Sigmoid colon (tissue), 7 donors: ENCODE data around the gene POU2AF2. TPM values are rescaled to one million over a fixed set of nuclear protein-coding genes. Genes with fewer than 3 reads are reported as not detected.

Source experiments
- DNase-seq: peaks from one replicate; pipeline ENCODE4 v3.0.0-alpha.2; 2019
- H3K27ac ChIP-seq, 4 donors: fragments of 200-600 bp; sonication (generic); one replicate each; pipeline ENCODE4 v1.5.1; 2016 to 2019; ENCODE audit warnings: mild to moderate bottlenecking in 1 of 4
- H3K27me3 ChIP-seq, 3 donors: fragments of 200-600 bp; sonication (generic); one replicate each; pipeline ENCODE4 v1.5.1; 2019; ENCODE audit warnings: mild to moderate bottlenecking in 1 of 3
- H3K36me3 ChIP-seq, 4 donors: fragments of 200-600 bp; sonication (generic); one replicate each; pipeline ENCODE4 v1.5.1; 2016 to 2019
- H3K4me1 ChIP-seq, 4 donors: fragments of 200-600 bp; sonication (generic); one replicate each; pipeline ENCODE4 v1.5.1; 2017 to 2019
- H3K4me3 ChIP-seq, 4 donors: fragments of 200-600 bp; sonication (generic); one replicate each; pipeline ENCODE4 v1.5.1; 2017 to 2019; ENCODE audit warnings: mild to moderate bottlenecking in 2 of 4, moderate library complexity in 1 of 4
- H3K9me3 ChIP-seq, 4 donors: fragments of 200-600 bp in 3 of 4; sonication (generic) in 3 of 4; one replicate each; pipeline versions ENCODE4 v1.5.1 to v1.6.1; 2013 to 2019
- CTCF ChIP-seq, 4 experiments: fragments of 450-650 bp in 3 of 4; fragments of 200-600 bp in 1 of 4; IDR thresholded peaks; one replicate each; pipeline ENCODE4 v1.5.1; 2016 to 2019; ENCODE audit warnings: antibody characterized with exemption in 4 of 4, mild to moderate bottlenecking in 3 of 4, moderate library complexity in 2 of 4
- EP300 ChIP-seq, 4 donors: sonication (generic); formaldehyde crosslinking; IDR thresholded peaks; one replicate each; pipeline ENCODE4 v1.6.1; 2017; ENCODE audit warnings: antibody characterized with exemption in 4 of 4
- POLR2A ChIP-seq, 2 donors: fragments of 450-650 bp; IDR thresholded peaks; one replicate each; pipeline ENCODE4 v1.6.1; 2016; ENCODE audit warnings: antibody characterized with exemption in 2 of 2, mild to moderate bottlenecking in 2 of 2, moderate library complexity in 2 of 2
- POLR2AphosphoS5 ChIP-seq, 4 donors: sonication (generic); formaldehyde crosslinking; IDR thresholded peaks; one replicate each; pipeline ENCODE4 v1.6.1; 2017; ENCODE audit warnings: antibody characterized with exemption in 4 of 4
- WGBS, 2 donors: extraction: QIAGEN DNeasy Blood & Tissue Kit; methylation state at CpG; one replicate each; pipeline ENCODE4 v1.1.7; 2013; 5-methylcytosine and 5-hydroxymethylcytosine counted together
- intact Hi-C: fragments of 100-400 bp; cut with DNase I; formaldehyde crosslinking; loops from one replicate; pipeline ENCODE4 v1.15.1; 2023
- polyA plus RNA-seq, 3 donors: library from polyadenylated mRNA; stranded (reverse); fragments of 200-250 nt; gene quantifications; one replicate each; pipeline ENCODE4 v1.2.3, GENCODE V29; 2013
- total RNA-seq, 4 donors: library from RNA; depleted of rRNA; stranded (reverse); fragments of >200 nt; gene quantifications; one replicate each; pipeline ENCODE4 v1.1.0, GENCODE V29; 2016
- donor health status: healthy with polysubstance abuse.
- donor health status: Bipolar disorder and iron deficiency.
- donor health status: healthy.

Gene POU2AF2
- total and polyA plus RNA-seq, 7 donors: 1.5 to 2.5 (median 2.4) TPM; not detected in 4

- H3K27ac ChIP-seq: peak overlapping the region in 3 of 4 donors; percentile 70 to 89 (median 75)
- DNase-seq: peak; percentile 81
- H3K9me3 ChIP-seq: no peaks in the 10 kb centered on the region
- H3K36me3 ChIP-seq: no peaks in the 10 kb centered on the region
- H3K4me1 ChIP-seq: peaks cover 0 to 71% (median 54%) of the 10 kb centered on the region in 4 donors
- intact Hi-C loops: loop anchor here (5.0 kb wide), 2 partner anchors 32 to 88 kb away; partner anchors contain the start of gene POU2AF3
- H3K4me3 ChIP-seq: no peak overlapping the region
- TF ChIP-seq POLR2AphosphoS5 (IDR thresholded peaks at IDR 0.05): peak in 2 of 4 donors; percentile 21 to 51
- TF ChIP-seq EP300 (IDR thresholded peaks at IDR 0.05): no peak
- H3K27me3 ChIP-seq: no peaks in the 10 kb centered on the region
- 84 to 91% methylated on average over 7 of the region's 7 CpGs for WGBS, 2 donors
Measured at GRCh38 chr11:111329306-111330204, 84.0 kb downstream of the POU2AF2 start.

GRCh38 chr11:111330234-111330893 lies 84.8 kb downstream of the POU2AF2 start:
- peak overlapping the region in 3 of 4 donors; percentile 70 to 89 (median 75) for H3K27ac ChIP-seq
- H3K4me1 ChIP-seq: peaks cover 0 to 68% (median 59%) of the 10 kb centered on the region in 4 donors
- H3K9me3 ChIP-seq: no peaks in the 10 kb centered on the region
- no peaks in the 10 kb centered on the region for H3K36me3 ChIP-seq
- no peak overlapping the region for H3K4me3 ChIP-seq
- no peak for DNase-seq
- TF ChIP-seq POLR2A (IDR thresholded peaks at IDR 0.05): no peak
- no peak for TF ChIP-seq EP300 (IDR thresholded peaks at IDR 0.05)
- TF ChIP-seq CTCF (IDR thresholded peaks at IDR 0.05): no peak
- TF ChIP-seq POLR2AphosphoS5 (IDR thresholded peaks at IDR 0.05): no peak
- no peaks in the 10 kb centered on the region for H3K27me3 ChIP-seq
- WGBS, 2 donors: 63 to 90% methylated on average over 2 of the region's 2 CpGs
- intact Hi-C loops: loop anchor here (5.0 kb wide), 2 partner anchors 33 to 87 kb away; partner anchors contain the start of gene POU2AF3

GRCh38 chr11:111331711-111332479 lies 86.4 kb downstream of the POU2AF2 start:
- Histone ChIP-seq H3K36me3 (no peaks in the 10 kb centered on the region), H3K9me3 (no peaks in the 10 kb centered on the region), H3K27ac (peak overlapping the region; percentile 70 to 89 (median 74)), H3K4me3 (no peak overlapping the region), H3K27me3 (no peaks in the 10 kb centered on the region), H3K4me1 (peaks cover 0 to 72% (median 59%) of the 10 kb centered on the region in 4 donors)
- TF ChIP-seq EP300 (IDR thresholded peaks at IDR 0.05) (no peak), POLR2AphosphoS5 (IDR thresholded peaks at IDR 0.05) (peak in 3 of 4 donors; percentile 41 to 52 (median 48)), CTCF (IDR thresholded peaks at IDR 0.05) (no peak), POLR2A (IDR thresholded peaks at IDR 0.05) (no peak)
- DNase-seq: peak; percentile 66
- intact Hi-C loops: loop anchor here (5.0 kb wide), 2 partner anchors 35 to 85 kb away; partner anchors contain the start of gene POU2AF3
- 77 to 87% methylated on average over 4 of the region's 4 CpGs for whole genome bisulfite sequencing, 2 donors

- peak overlapping the region in 1 of 4 donors; percentile 30 for H3K27ac ChIP-seq
Measured at GRCh38 chr11:111334532-111335502, 89.3 kb downstream of the POU2AF2 start.

More at GRCh38 chr11:111334532-111335502, 89.3 kb downstream of the POU2AF2 start:
- H3K9me3 ChIP-seq: no peaks in the 10 kb centered on the region
- no peak for DNase-seq
- no peak overlapping the region for H3K4me3 ChIP-seq
- no peaks in the 10 kb centered on the region for H3K36me3 ChIP-seq
- intact Hi-C loops: loop anchor here (5.0 kb wide), 2 partner anchors 38 to 82 kb away; partner anchors contain the start of gene POU2AF3
- H3K4me1 ChIP-seq: peaks cover 0 to 46% (median 35%) of the 10 kb centered on the region in 4 donors
- no peaks in the 10 kb centered on the region for H3K27me3 ChIP-seq
- TF ChIP-seq EP300 (IDR thresholded peaks at IDR 0.05): no peak
- no peak for TF ChIP-seq POLR2A (IDR thresholded peaks at IDR 0.05)
- TF ChIP-seq CTCF (IDR thresholded peaks at IDR 0.05): no peak
- no peak for TF ChIP-seq POLR2AphosphoS5 (IDR thresholded peaks at IDR 0.05)
- WGBS, 2 donors: 20 to 65% methylated on average over 9 of the region's 9 CpGs
